HepG2 (cell line): ENCODE data around the gene RAB34. TPM values are rescaled to one million over a fixed set of nuclear protein-coding genes. Genes with fewer than 3 reads are reported as not detected.

Experiments used
- ATAC-seq: fragments of 200-7000 bp; cut with Tn5 transposase; 3 replicates; pipeline ENCODE4 v1.9.1; 2020; ENCODE audit warnings: mild to moderate bottlenecking, moderate library complexity
- BruUV-seq: library from RNA; stranded (reverse); fragments of 400-500 nt; replicated peaks from 2 replicates; lab custom pipeline; 2021; lab: Mats Ljungman, UMichigan
- CTCF ChIA-PET: fragments of 300-600 bp; formaldehyde crosslinking; extraction: SDS; loops from one replicate; lab custom pipeline; 2021; ENCODE audit warnings: low total read pairs, inconsistent platforms, low intra/inter-chr PET ratio; lab: Yijun Ruan, JAX
- POLR2A ChIA-PET: fragments of 350-600 bp; sonication (Branson Sonifier 250); formaldehyde crosslinking; loops from one replicate; lab custom pipeline; 2020; ENCODE audit warnings: antibody characterized with exemption, inconsistent platforms; lab: Yijun Ruan, JAX
- DNase-seq: peaks from one replicate; pipeline ENCODE4 v3.0.0-alpha.2; 2015; ENCODE audit warnings: low spot score
- FAIRE-seq: peaks from 3 replicates; lab custom pipeline; 2011; peaks lifted over from hg19 to GRCh38; lab: Jason Lieb, UNC
- H2AFZ ChIP-seq: one replicate; pipeline ENCODE4 v1.6.1; 2011; ENCODE audit warnings: low read length, inconsistent platforms
- H3K27ac ChIP-seq: fragments of 300-600 bp; 3 replicates; pipeline ENCODE4 v1.8.0; 2011; ENCODE audit warnings: mixed run types, mild to moderate bottlenecking, mixed read lengths, low read length, inconsistent platforms; ENCODE audit not compliant: insufficient read depth; ENCODE audit errors: extremely low read length
- H3K27me3 ChIP-seq, 2 experiments: fragments of 200-600 bp in 1 of 2; 2 replicates in 1 of 2; 3 replicates in 1 of 2; pipeline versions ENCODE4 v1.6.0 to v1.8.0; 2011; ENCODE audit warnings: low read length in 2 of 2, mild to moderate bottlenecking in 2 of 2, moderate library complexity in 2 of 2, inconsistent platforms in 1 of 2; ENCODE audit not compliant: insufficient read depth in 2 of 2, control insufficient read depth in 1 of 2
- H3K36me3 ChIP-seq, 2 experiments: fragments of 200-600 bp in 1 of 2; replicated peaks in 1 of 2; 2 replicates in 1 of 2; 3 replicates in 1 of 2; pipeline versions ENCODE4 v1.5.1 to v1.8.0; 2011; ENCODE audit warnings: low read length in 2 of 2, inconsistent platforms in 1 of 2; ENCODE audit not compliant: insufficient read depth in 2 of 2, control insufficient read depth in 1 of 2
- H3K4me1 ChIP-seq: 2 replicates; pipeline ENCODE4 v1.5.1; 2012; ENCODE audit warnings: low read length, inconsistent platforms; ENCODE audit not compliant: insufficient read depth
- H3K4me2 ChIP-seq: 2 replicates; pipeline ENCODE4 v1.6.0; 2011; ENCODE audit warnings: low read depth, low read length, inconsistent platforms
- H3K4me3 ChIP-seq, 3 experiments: fragments of 200-600 bp in 1 of 3; sonication (generic), shearing (Covaris generic) in 1 of 3; replicated peaks in 1 of 3; 2 replicates each; pipeline ENCODE4 v1.5.1; 2011 to 2016; ENCODE audit warnings: low read length in 3 of 3, inconsistent platforms in 2 of 3, low read depth in 2 of 3, mild to moderate bottlenecking in 2 of 3, control low read depth in 1 of 3, mixed read lengths in 1 of 3; ENCODE audit not compliant: insufficient read depth in 1 of 3
- H3K79me2 ChIP-seq: one replicate; pipeline ENCODE4 v1.6.1; 2011; ENCODE audit warnings: low read length, inconsistent platforms; ENCODE audit not compliant: insufficient read depth
- H3K9ac ChIP-seq: 2 replicates; pipeline ENCODE4 v1.6.0; 2011; ENCODE audit warnings: mild to moderate bottlenecking, low read depth, low read length, inconsistent platforms; ENCODE audit not compliant: insufficient read depth
- H3K9me3 ChIP-seq: 2 replicates; pipeline ENCODE4 v1.5.1; 2012; ENCODE audit warnings: mild to moderate bottlenecking, low read length
- H4K20me1 ChIP-seq: 2 replicates; pipeline ENCODE4 v1.6.0; 2011; ENCODE audit warnings: inconsistent platforms, mild to moderate bottlenecking, low read length, moderate library complexity; ENCODE audit not compliant: insufficient read depth
- AGO1 ChIP-seq: fragments of 200-400 bp; formaldehyde crosslinking; IDR thresholded peaks from 2 replicates; pipeline ENCODE4 v1.6.1; 2017; ENCODE audit warnings: mild to moderate bottlenecking, low read depth, low read length, moderate library complexity; ENCODE audit not compliant: poor library complexity, severe bottlenecking
- CBX2 ChIP-seq, 2 experiments: fragments of 200-600 bp in 1 of 2; sonication (generic); formaldehyde crosslinking in 1 of 2; IDR thresholded peaks; 2 replicates each; pipeline versions ENCODE4 v1.7.0 to v1.8.1; 2018 to 2022; ENCODE audit warnings: low read depth in 2 of 2, low read length in 1 of 2, mild to moderate bottlenecking in 1 of 2, missing genetic modification reagents in 1 of 2
- CENPX ChIP-seq: sonication (generic); formaldehyde crosslinking; IDR thresholded peaks from 2 replicates; pipeline ENCODE4 v1.9.0; 2021; ENCODE audit warnings: mild to moderate bottlenecking, missing genetic modification reagents, moderate library complexity
- HOXA3 ChIP-seq: sonication (generic); formaldehyde crosslinking; IDR thresholded peaks from 2 replicates; pipeline ENCODE4 v1.5.0; 2020; ENCODE audit warnings: missing genetic modification reagents
- JUN ChIP-seq: sonication (generic); formaldehyde crosslinking; IDR thresholded peaks from 2 replicates; pipeline ENCODE4 v1.4.0; 2020; ENCODE audit warnings: mild to moderate bottlenecking, missing genetic modification reagents
- NCOR1 ChIP-seq: fragments of 200-600 bp; sonication (generic); IDR thresholded peaks from 2 replicates; pipeline ENCODE4 v1.7.0; 2017; ENCODE audit warnings: antibody characterized with exemption, low read length, borderline replicate concordance
- PHF5A ChIP-seq: IDR thresholded peaks from one replicate; pipeline ENCODE4 v1.6.1; 2018; ENCODE audit warnings: low read depth, missing genetic modification reagents; ENCODE audit not compliant: unreplicated experiment
- SP2 ChIP-seq: sonication (generic); formaldehyde crosslinking; IDR thresholded peaks from 2 replicates; pipeline ENCODE4 v1.5.1; 2020; ENCODE audit warnings: mild to moderate bottlenecking, missing genetic modification reagents
- TAF1 ChIP-seq: sonication (generic); formaldehyde crosslinking; IDR thresholded peaks from 2 replicates; pipeline ENCODE4 v1.4.0; 2020; ENCODE audit warnings: missing genetic modification reagents
- TOE1 ChIP-seq: sonication (generic); formaldehyde crosslinking; IDR thresholded peaks from 2 replicates; pipeline ENCODE4 v1.4.0; 2020; ENCODE audit warnings: mild to moderate bottlenecking, missing genetic modification reagents
- ZBTB8A ChIP-seq: sonication (generic); formaldehyde crosslinking; IDR thresholded peaks from 2 replicates; pipeline ENCODE4 v1.4.0; 2020; ENCODE audit warnings: mild to moderate bottlenecking, low read depth, missing genetic modification reagents, borderline replicate concordance
- ZNF20 ChIP-seq: sonication (generic); formaldehyde crosslinking; IDR thresholded peaks from 2 replicates; pipeline ENCODE4 v1.4.0; 2020; ENCODE audit warnings: mild to moderate bottlenecking, moderate library complexity, missing genetic modification reagents
- ZNF326 ChIP-seq: sonication (generic); formaldehyde crosslinking; IDR thresholded peaks from 2 replicates; pipeline ENCODE4 v1.4.0; 2020; ENCODE audit warnings: missing genetic modification reagents, borderline replicate concordance
- ZNF451 ChIP-seq: sonication (generic); formaldehyde crosslinking; IDR thresholded peaks from 2 replicates; pipeline ENCODE4 v1.5.0; 2020; ENCODE audit warnings: mild to moderate bottlenecking, missing genetic modification reagents
- ZNF550 ChIP-seq: sonication (generic); formaldehyde crosslinking; IDR thresholded peaks from 2 replicates; pipeline ENCODE4 v1.4.0; 2020; ENCODE audit warnings: mild to moderate bottlenecking, missing genetic modification reagents, borderline replicate concordance
- ZNF878 ChIP-seq: sonication (generic); formaldehyde crosslinking; IDR thresholded peaks from 2 replicates; pipeline ENCODE4 v1.8.1; 2023; ENCODE audit warnings: mild to moderate bottlenecking, missing genetic modification reagents, moderate library complexity
- ZSCAN31 ChIP-seq: sonication (generic); formaldehyde crosslinking; IDR thresholded peaks from 2 replicates; pipeline ENCODE4 v1.5.0; 2020; ENCODE audit warnings: low read depth, mild to moderate bottlenecking, missing genetic modification reagents
- WGBS: methylation state at CpG from one replicate; pipeline ENCODE4 v1.1.6; 2017; ENCODE audit warnings: low lambda C conversion rate; 5-methylcytosine and 5-hydroxymethylcytosine counted together
- in situ Hi-C: cut with HindIII; loops from 2 replicates; pipeline ENCODE4 v1.10.0; 2017; ENCODE audit warnings: low pct_unique_long_range_greater_than_20kb; ENCODE audit not compliant: extremely low pct_ligation_motif_present
- intact Hi-C: fragments of 100-400 bp; cut with micrococcal nuclease; formaldehyde crosslinking; loops from one replicate; pipeline ENCODE4 v1.10.0; 2022; ENCODE audit not compliant: unreplicated experiment
- polyA plus RNA-seq, 8 experiments: library from polyadenylated mRNA; depleted of rRNA in 3 of 8; stranded (reverse) in 7 of 8; unstranded in 1 of 8; fragments of >200 nt; fragmentation: Illumina TruSeq in 4 of 8; extraction: Trizol in 4 of 8; gene quantifications; 2 replicates each; pipeline versions ENCODE4 v1.2.1 to v1.2.3, GENCODE V29; 2011 to 2016; ENCODE audit warnings: low read depth in 4 of 8, missing spikeins in 1 of 8, mixed read lengths in 1 of 8; ENCODE audit not compliant: insufficient read depth in 1 of 8
- total RNA-seq, 5 experiments: library from RNA; depleted of rRNA; stranded (reverse); fragments of >200 nt; fragmentation: Illumina TruSeq; extraction: Trizol; gene quantifications; 2 replicates each; pipeline ENCODE4 v1.2.3, GENCODE V29; 2016; ENCODE audit warnings: low read depth in 1 of 5
- TF ChIP-seq, protein P1 (sequence below): sonication (generic); formaldehyde crosslinking; IDR thresholded peaks from 2 replicates; pipeline ENCODE4 v1.4.0; 2020; ENCODE audit warnings: mild to moderate bottlenecking, missing genetic modification reagents

RAB34 gene
- total and polyA plus RNA-seq, 2 of the 13 experiments (the other 11 are each of a cell fraction or from before 2014, with no cell fraction given) = 0.49 TPM; not detected in 1

DNA sequence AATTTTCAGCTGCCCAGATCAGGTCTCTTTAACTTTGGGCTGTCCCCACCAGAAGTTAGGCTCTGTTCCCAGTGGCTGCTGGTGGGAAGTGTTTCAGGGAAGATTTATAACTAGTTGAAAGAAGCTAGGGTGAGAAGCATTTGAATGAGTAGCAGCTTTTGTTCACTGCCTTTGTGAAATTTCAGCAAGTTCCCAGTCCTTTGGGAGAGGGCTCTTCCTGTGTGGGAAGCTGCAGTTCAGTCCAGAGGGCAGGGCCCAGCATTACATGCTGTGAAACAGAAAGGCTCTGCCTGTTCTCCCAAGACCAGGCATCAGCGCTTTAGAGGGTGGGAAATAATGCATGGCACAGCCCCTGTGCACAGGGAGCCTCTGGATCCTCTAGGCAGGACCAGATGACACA lies 23.8 kb downstream of the RAB34 start:
- H3K36me3 ChIP-seq = peaks cover 39 to 69% of the 10 kb centered on the region in 2 experiments
- no peak overlapping the region for H3K4me3 ChIP-seq
- no peak for DNase-seq
- no peak for FAIRE-seq
- 100% methylated on average over 1 of the region's 1 CpG for WGBS
- no peak overlapping the region for H3K4me2 ChIP-seq
- no peak overlapping the region for H3K27ac ChIP-seq
- intact Hi-C loops (no loop called here), in situ Hi-C loops (no loop called here)
- peaks cover 26% of the 10 kb centered on the region for H3K4me1 ChIP-seq
- no peak overlapping the region for H2AFZ ChIP-seq
- H3K9me3 ChIP-seq = no peaks in the 10 kb centered on the region
- ChIA-PET CTCF (no interaction called here), POLR2A (interaction anchor here (1.0 to 1.8 kb wide), 4 partner anchors 16 to 32 kb away, joined by 3 to 6 read pairs (median 4); partner anchors contain the start of genes PROCA1, RPL23A and SUPT6H)
- H3K27me3 ChIP-seq = no peaks in the 10 kb centered on the region
- TF ChIP-seq SP2 (CRISPR knock-in tag) (no peak), ZNF550 (CRISPR knock-in tag) (no peak), ZNF451 (CRISPR knock-in tag) (no peak), AGO1 (no peak), JUN (CRISPR knock-in tag) (no peak), TAF1 (CRISPR knock-in tag) (no peak), PHF5A (no peak), NCOR1 (no peak), ZNF326 (no peak)
- H4K20me1 ChIP-seq = no peaks in the 10 kb centered on the region
- no peaks in the 10 kb centered on the region for H3K79me2 ChIP-seq
- ATAC-seq = no peak
- no peak overlapping the region for H3K9ac ChIP-seq
- BruUV-seq = no TSS peak

DNA sequence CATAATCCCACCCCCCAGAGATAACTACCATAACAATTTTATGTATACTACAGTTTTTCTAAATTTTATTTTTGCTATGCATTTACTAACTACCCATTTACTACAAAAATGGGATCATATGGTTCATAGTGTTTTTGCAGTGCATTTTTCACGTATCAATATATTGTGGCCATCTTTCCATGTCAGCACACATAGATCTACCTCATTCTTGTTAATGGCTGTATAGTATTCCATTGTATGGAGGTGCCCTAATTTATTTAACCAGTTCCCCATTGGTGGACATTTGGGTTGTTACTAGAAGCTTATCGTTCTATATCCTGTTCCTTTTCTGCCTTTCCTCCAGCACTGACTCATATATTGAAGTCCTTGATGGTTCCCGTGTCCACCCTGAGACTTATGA lies 28.7 kb downstream of the RAB34 start:
- Histone ChIP-seq H3K4me3 (no peak overlapping the region), H4K20me1 (no peaks in the 10 kb centered on the region), H3K36me3 (peaks cover 48 to 83% of the 10 kb centered on the region in 2 experiments), H3K4me1 (0 out of 2 replicates have a peak, but pooled peaks cover 7% of the 10 kb centered on the region), H2AFZ (no peak overlapping the region), H3K9ac (no peak overlapping the region), H3K79me2 (no peaks in the 10 kb centered on the region), H3K27ac (no peak overlapping the region), H3K4me2 (no peak overlapping the region), H3K27me3 (no peaks in the 10 kb centered on the region), H3K9me3 (no peaks in the 10 kb centered on the region)
- CTCF ChIA-PET = interaction anchor here (1.7 kb wide), 1 partner anchor 61 kb away, joined by 4 read pairs; no protein-coding TSS in a partner anchor
- no peak for ATAC-seq
- intact Hi-C loops (no loop called here), in situ Hi-C loops (no loop called here)
- WGBS = 98% methylated on average over 3 of the region's 3 CpGs
- POLR2A ChIA-PET = interaction anchor here (1.0 to 2.9 kb wide), 3 partner anchors 10 to 45 kb away, joined by 3 to 13 read pairs (median 9); partner anchors contain the start of gene RPL23A
- BruUV-seq = no TSS peak
- no peak for FAIRE-seq
- no peak for DNase-seq
- TF ChIP-seq, protein P1, sequence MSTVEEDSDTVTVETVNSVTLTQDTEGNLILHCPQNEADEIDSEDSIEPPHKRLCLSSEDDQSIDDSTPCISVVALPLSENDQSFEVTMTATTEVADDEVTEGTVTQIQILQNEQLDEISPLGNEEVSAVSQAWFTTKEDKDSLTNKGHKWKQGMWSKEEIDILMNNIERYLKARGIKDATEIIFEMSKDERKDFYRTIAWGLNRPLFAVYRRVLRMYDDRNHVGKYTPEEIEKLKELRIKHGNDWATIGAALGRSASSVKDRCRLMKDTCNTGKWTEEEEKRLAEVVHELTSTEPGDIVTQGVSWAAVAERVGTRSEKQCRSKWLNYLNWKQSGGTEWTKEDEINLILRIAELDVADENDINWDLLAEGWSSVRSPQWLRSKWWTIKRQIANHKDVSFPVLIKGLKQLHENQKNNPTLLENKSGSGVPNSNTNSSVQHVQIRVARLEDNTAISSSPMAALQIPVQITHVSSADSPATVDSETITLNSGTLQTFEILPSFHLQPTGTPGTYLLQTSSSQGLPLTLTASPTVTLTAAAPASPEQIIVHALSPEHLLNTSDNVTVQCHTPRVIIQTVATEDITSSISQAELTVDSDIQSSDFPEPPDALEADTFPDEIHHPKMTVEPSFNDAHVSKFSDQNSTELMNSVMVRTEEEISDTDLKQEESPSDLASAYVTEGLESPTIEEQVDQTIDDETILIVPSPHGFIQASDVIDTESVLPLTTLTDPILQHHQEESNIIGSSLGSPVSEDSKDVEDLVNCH (CRISPR knock-in tag) = no peak
- no peak for TF ChIP-seq HOXA3 (CRISPR knock-in tag)
- TF ChIP-seq CENPX (CRISPR knock-in tag) = no peak
- no peak for TF ChIP-seq ZNF878
- TF ChIP-seq PHF5A = no peak
- TF ChIP-seq ZSCAN31 (CRISPR knock-in tag) = no peak
- no peak for TF ChIP-seq TOE1 (CRISPR knock-in tag)
- no peak for TF ChIP-seq ZBTB8A (CRISPR knock-in tag)
- TF ChIP-seq ZNF20 = no peak
- no peak for TF ChIP-seq CBX2 (IDR thresholded peaks at IDR 0.05; ENCODE audit: low read depth, low read length)
- no peak for TF ChIP-seq CBX2 (CRISPR knock-in tag; IDR thresholded peaks at IDR 0.05; ENCODE audit: low read depth)
